HCT116 (cell line): ENCODE measurements around the gene SUPT6H. TPM values are rescaled to one million over a fixed set of nuclear protein-coding genes. Genes with fewer than 3 reads are reported as not detected.
A peak's percentile ranks its signal among the peaks of the same experiment; 100 is the strongest.

Source experiments
- ATAC-seq: fragments of 200-7000 bp; cut with Tn5 transposase; 2 replicates; pipeline ENCODE4 v1.9.1; 2020; ENCODE audit warnings: mild to moderate bottlenecking, moderate library complexity
- BruUV-seq: library from RNA; stranded (reverse); fragments of 400-500 nt; replicated peaks from 2 replicates; lab custom pipeline; 2021; lab: Mats Ljungman, UMichigan
- CTCF ChIA-PET: fragments of 300-600 bp; sonication (Branson Sonifier 250); formaldehyde crosslinking; loops from one replicate; lab custom pipeline; 2021; ENCODE audit warnings: antibody characterized with exemption; lab: Charles Lee
- POLR2A ChIA-PET: fragments of 300-600, 350-600 bp; sonication (Branson Sonifier 250); formaldehyde crosslinking; loops from one replicate; lab custom pipeline; 2021; ENCODE audit warnings: antibody characterized with exemption; lab: Charles Lee
- RAD21 ChIA-PET, 2 experiments: fragments of 300-600 bp; sonication (Branson Sonifier 250); formaldehyde crosslinking; loops; one replicate each; lab custom pipeline; 2023; ENCODE audit warnings: low total read pairs in 2 of 2; ENCODE audit not compliant: uncharacterized antibody in 2 of 2, unreplicated experiment in 2 of 2, low non-redundant PET in 1 of 2; lab: Charles Lee
- DNase-seq: peaks from one replicate; pipeline ENCODE4 v3.0.0-alpha.2; 2010; ENCODE audit warnings: low read depth, low spot score
- H2AFZ ChIP-seq: fragments of 200-600 bp; shearing (Covaris generic), sonication (generic); 2 replicates; pipeline ENCODE4 v1.6.1; 2017; ENCODE audit warnings: low read depth, mixed run types, mixed read lengths, antibody characterized with exemption, low read length; ENCODE audit not compliant: poor library complexity, severe bottlenecking
- H3K27ac ChIP-seq: 2 replicates; pipeline ENCODE4 v1.5.1; 2012; ENCODE audit warnings: low read depth, low read length
- H3K27me3 ChIP-seq: fragments of 200-600 bp; sonication (generic); 2 replicates; pipeline ENCODE4 v1.6.1; 2016; ENCODE audit warnings: mixed run types, low read length, mixed read lengths; ENCODE audit not compliant: insufficient read depth
- H3K36me3 ChIP-seq, 2 experiments: fragments of 200-500 bp in 1 of 2; fragments of 200-600 bp in 1 of 2; sonication (Bioruptor generic) in 1 of 2; sonication (generic) in 1 of 2; 2 replicates each; pipeline versions ENCODE4 v1.5.1 to v1.6.1; 2014 to 2016; ENCODE audit warnings: low read length in 2 of 2, inconsistent platforms in 1 of 2, mixed read lengths in 1 of 2, mixed run types in 1 of 2; ENCODE audit not compliant: insufficient read depth in 2 of 2, control insufficient read depth in 1 of 2
- H3K4me1 ChIP-seq, 2 experiments: fragments of 200-600 bp in 1 of 2; sonication (generic) in 1 of 2; 2 replicates each; pipeline versions ENCODE4 v1.5.1 to v1.6.1; 2012 to 2017; ENCODE audit warnings: low read length in 2 of 2, inconsistent platforms in 1 of 2, mild to moderate bottlenecking in 1 of 2, mixed read lengths in 1 of 2, mixed run types in 1 of 2, moderate library complexity in 1 of 2; ENCODE audit not compliant: insufficient read depth in 2 of 2, control insufficient read depth in 1 of 2
- H3K4me2 ChIP-seq: fragments of 200-600 bp; sonication (generic); 2 replicates; pipeline ENCODE4 v1.6.1; 2017; ENCODE audit warnings: mixed run types, low read length, mixed read lengths
- H3K4me3 ChIP-seq, 2 experiments: fragments of 200-600 bp in 1 of 2; sonication (generic) in 1 of 2; replicated peaks in 1 of 2; 2 replicates each; pipeline ENCODE4 v1.5.1; 2011 to 2016; ENCODE audit warnings: low read length in 2 of 2, control low read depth in 1 of 2, low read depth in 1 of 2, mild to moderate bottlenecking in 1 of 2, mixed read lengths in 1 of 2, mixed run types in 1 of 2
- H3K79me2 ChIP-seq: fragments of 200-600 bp; sonication (generic); 2 replicates; pipeline ENCODE4 v1.6.1; 2017; ENCODE audit warnings: mild to moderate bottlenecking, mixed run types, low read length, moderate library complexity, mixed read lengths; ENCODE audit not compliant: insufficient read depth
- H3K9ac ChIP-seq: fragments of 200-600 bp; sonication (generic); 2 replicates; pipeline ENCODE4 v1.6.1; 2016; ENCODE audit warnings: low read length, mixed read lengths
- H3K9me2 ChIP-seq: fragments of 200-600 bp; sonication (generic), shearing (Covaris generic); 2 replicates; pipeline ENCODE4 v1.6.1; 2017; ENCODE audit warnings: mixed run types, mild to moderate bottlenecking, moderate library complexity; ENCODE audit not compliant: insufficient read depth
- H3K9me3 ChIP-seq, 2 experiments: fragments of 200-500 bp in 1 of 2; fragments of 200-600 bp in 1 of 2; sonication (Bioruptor generic) in 1 of 2; sonication (generic) in 1 of 2; 2 replicates each; pipeline ENCODE4 v1.6.1; 2014 to 2017; ENCODE audit warnings: low read length in 2 of 2, mixed read lengths in 2 of 2, inconsistent platforms in 1 of 2, low read depth in 1 of 2, mild to moderate bottlenecking in 1 of 2, mixed run types in 1 of 2, moderate library complexity in 1 of 2; ENCODE audit not compliant: control insufficient read depth in 1 of 2, insufficient read depth in 1 of 2
- H4K20me1 ChIP-seq: fragments of 200-600 bp; sonication (generic), shearing (Covaris generic); 2 replicates; pipeline ENCODE4 v1.6.1; 2017; ENCODE audit warnings: mixed run types, mild to moderate bottlenecking, moderate library complexity; ENCODE audit not compliant: insufficient read depth
- CBX3 ChIP-seq: IDR thresholded peaks from 2 replicates; pipeline ENCODE4 v1.6.1; 2012; ENCODE audit warnings: low read depth
- CEBPB ChIP-seq: IDR thresholded peaks from 2 replicates; pipeline ENCODE4 v1.6.1; 2012; ENCODE audit warnings: low read depth
- ELF1 ChIP-seq: IDR thresholded peaks from 2 replicates; pipeline ENCODE4 v1.6.1; 2012; ENCODE audit warnings: low read depth, borderline replicate concordance
- EZH2phosphoT487 ChIP-seq: fragments of 200-600 bp; IDR thresholded peaks from 2 replicates; pipeline ENCODE4 v1.6.1; 2018; ENCODE audit warnings: antibody characterized with exemption, borderline replicate concordance
- FOSL1 ChIP-seq: IDR thresholded peaks from 2 replicates; pipeline ENCODE4 v1.6.1; 2012; ENCODE audit warnings: low read depth
- JUND ChIP-seq: IDR thresholded peaks from 2 replicates; pipeline ENCODE4 v1.6.1; 2012
- POLR2A ChIP-seq: IDR thresholded peaks from 2 replicates; pipeline ENCODE4 v1.7.0; 2011; ENCODE audit warnings: borderline replicate concordance; ENCODE audit not compliant: insufficient read depth, insufficient read length; ENCODE audit errors: extremely low read depth
- POLR2AphosphoS5 ChIP-seq: IDR thresholded peaks from 2 replicates; pipeline ENCODE4 v1.6.1; 2011; ENCODE audit warnings: mild to moderate bottlenecking, low read depth, low read length, moderate library complexity
- RAD21 ChIP-seq: IDR thresholded peaks from 2 replicates; pipeline ENCODE4 v1.6.1; 2012; ENCODE audit warnings: low read depth, mild to moderate bottlenecking
- SIN3A ChIP-seq: IDR thresholded peaks from 2 replicates; pipeline ENCODE4 v1.6.1; 2012; ENCODE audit warnings: low read depth
- SP1 ChIP-seq: IDR thresholded peaks from 2 replicates; pipeline ENCODE4 v1.6.1; 2012; ENCODE audit warnings: low read depth
- SRF ChIP-seq: IDR thresholded peaks from 2 replicates; pipeline ENCODE4 v1.6.1; 2012; ENCODE audit warnings: low read depth
- TCF7L2 ChIP-seq: IDR thresholded peaks from 2 replicates; pipeline ENCODE4 v1.7.0; 2011; ENCODE audit warnings: borderline replicate concordance, inconsistent platforms; ENCODE audit not compliant: insufficient read depth, insufficient read length; ENCODE audit errors: extremely low read depth
- YY1 ChIP-seq: IDR thresholded peaks from 2 replicates; pipeline ENCODE4 v1.6.1; 2011; ENCODE audit warnings: low read length, low read depth, moderate library complexity, mild to moderate bottlenecking; ENCODE audit not compliant: insufficient replicate concordance; ENCODE audit errors: extremely low read depth
- ZFX ChIP-seq: fragments of 450-650 bp; IDR thresholded peaks from 2 replicates; pipeline ENCODE4 v1.6.1; 2017
- ZNF274 ChIP-seq: fragments of 200-500 bp; sonication (Bioruptor generic); IDR thresholded peaks from 2 replicates; pipeline ENCODE4 v1.6.1; 2014; ENCODE audit warnings: mild to moderate bottlenecking, low read depth, low read length, inconsistent platforms
- intact Hi-C: fragments of 100-400 bp; cut with micrococcal nuclease; formaldehyde crosslinking; loops from 2 replicates; pipeline ENCODE4 v1.10.0; 2022
- total RNA-seq: library from RNA; stranded (reverse); gene quantifications from one replicate; pipeline ENCODE4 v1.2.1, GENCODE V29; 2021; ENCODE audit not compliant: unreplicated experiment
- TF ChIP-seq, protein P1 (sequence below): IDR thresholded peaks from 2 replicates; pipeline ENCODE4 v1.6.1; 2011; ENCODE audit warnings: mild to moderate bottlenecking, low read length, moderate library complexity; ENCODE audit not compliant: insufficient replicate concordance; ENCODE audit errors: extremely low read depth
- TF ChIP-seq, protein P2 (sequence below): IDR thresholded peaks from 2 replicates; pipeline ENCODE4 v1.6.1; 2012
- TF ChIP-seq, protein P3 (sequence below): IDR thresholded peaks from 2 replicates; pipeline ENCODE4 v1.6.1; 2012
- TF ChIP-seq, protein P4 (sequence below), 3 experiments: fragments of 200-600 bp in 1 of 3; sonication (generic) in 1 of 3; IDR thresholded peaks in 2 of 3; conservative IDR thresholded peaks in 1 of 3; 2 replicates each; pipeline ENCODE4 v1.5.1; 2012 to 2017; ENCODE audit warnings: low read depth in 2 of 3, low read length in 2 of 3, antibody characterized with exemption in 1 of 3, borderline replicate concordance in 1 of 3, control low read depth in 1 of 3, mild to moderate bottlenecking in 1 of 3, mixed read lengths in 1 of 3, mixed run types in 1 of 3, moderate library complexity in 1 of 3; ENCODE audit not compliant: insufficient read depth in 1 of 3

Gene SUPT6H
- total RNA-seq, 1 experiment from 2014 or later, result 62.1 TPM

- peaks cover 43% of the 10 kb centered on the region for H3K79me2 ChIP-seq
- H3K9ac ChIP-seq, result peak within 1 kb of the TSS; percentile 100
- POLR2A ChIA-PET, result interaction anchor here (0.7 to 11.6 kb wide), 6 partner anchors 8 to 208 kb away, joined by 4 to 149 read pairs (median 6); partner anchors contain the start of genes NEK8, PHF12, RPL23A and TLCD1
- intact Hi-C loops, result loop anchor here (1.0 kb wide), 1 partner anchor 16 kb away; no protein-coding TSS in a partner anchor
- peaks cover 34 to 50% of the 10 kb centered on the region in 2 experiments for H3K4me1 ChIP-seq
- H3K4me3 ChIP-seq, result peak within 1 kb of the TSS; percentile 97 to 100
- H3K9me2 ChIP-seq, result no peaks in the 10 kb centered on the region
- no peaks in the 10 kb centered on the region for H3K9me3 ChIP-seq
- CTCF ChIA-PET, result interaction anchor here (1.2 to 13.6 kb wide), 2 partner anchors 16 to 20 kb away, joined by 3 to 207 read pairs; partner anchors contain the start of genes NEK8 and TLCD1
- BruUV-seq, result no TSS peak
- H3K27me3 ChIP-seq, result no peaks in the 10 kb centered on the region
- H3K4me2 ChIP-seq, result peak within 1 kb of the TSS; percentile 99
- RAD21 ChIA-PET, result interaction anchor here (0.9 to 1.5 kb wide), 3 partner anchors 15 to 16 kb away, joined by 3 to 19 read pairs (median 3); partner anchors contain the start of genes NEK8 (in 1 of the 2) and TLCD1 (in 1 of the 2)
- H3K36me3 ChIP-seq, result peaks cover 13 to 30% of the 10 kb centered on the region in 2 experiments
- no peak within 1 kb of the TSS for H2AFZ ChIP-seq
- H3K27ac ChIP-seq, result peak within 1 kb of the TSS; percentile 98
- DNase-seq, result peak; percentile 79
- peaks cover 15% of the 10 kb centered on the region; the same call in 1 of the 2 replicates for H4K20me1 ChIP-seq
- ATAC-seq, result peak; percentile 75
- TF ChIP-seq, protein P1, sequence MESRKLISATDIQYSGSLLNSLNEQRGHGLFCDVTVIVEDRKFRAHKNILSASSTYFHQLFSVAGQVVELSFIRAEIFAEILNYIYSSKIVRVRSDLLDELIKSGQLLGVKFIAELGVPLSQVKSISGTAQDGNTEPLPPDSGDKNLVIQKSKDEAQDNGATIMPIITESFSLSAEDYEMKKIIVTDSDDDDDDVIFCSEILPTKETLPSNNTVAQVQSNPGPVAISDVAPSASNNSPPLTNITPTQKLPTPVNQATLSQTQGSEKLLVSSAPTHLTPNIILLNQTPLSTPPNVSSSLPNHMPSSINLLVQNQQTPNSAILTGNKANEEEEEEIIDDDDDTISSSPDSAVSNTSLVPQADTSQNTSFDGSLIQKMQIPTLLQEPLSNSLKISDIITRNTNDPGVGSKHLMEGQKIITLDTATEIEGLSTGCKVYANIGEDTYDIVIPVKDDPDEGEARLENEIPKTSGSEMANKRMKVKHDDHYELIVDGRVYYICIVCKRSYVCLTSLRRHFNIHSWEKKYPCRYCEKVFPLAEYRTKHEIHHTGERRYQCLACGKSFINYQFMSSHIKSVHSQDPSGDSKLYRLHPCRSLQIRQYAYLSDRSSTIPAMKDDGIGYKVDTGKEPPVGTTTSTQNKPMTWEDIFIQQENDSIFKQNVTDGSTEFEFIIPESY, result peak; percentile 75
- TF ChIP-seq EZH2phosphoT487, result no peak
- TF ChIP-seq, protein P2, sequence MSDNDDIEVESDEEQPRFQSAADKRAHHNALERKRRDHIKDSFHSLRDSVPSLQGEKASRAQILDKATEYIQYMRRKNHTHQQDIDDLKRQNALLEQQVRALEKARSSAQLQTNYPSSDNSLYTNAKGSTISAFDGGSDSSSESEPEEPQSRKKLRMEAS, result peak; percentile 36
- TF ChIP-seq POLR2A, result peak; percentile 97
- TF ChIP-seq ZFX, result no peak
- peak; percentile 93 for TF ChIP-seq POLR2AphosphoS5
- no peak; the same call in 1 of the 2 replicates for TF ChIP-seq JUND
- no peak for TF ChIP-seq YY1
- TF ChIP-seq TCF7L2, result peak; percentile 85
- TF ChIP-seq ZNF274, result no peak
- TF ChIP-seq, protein P3, sequence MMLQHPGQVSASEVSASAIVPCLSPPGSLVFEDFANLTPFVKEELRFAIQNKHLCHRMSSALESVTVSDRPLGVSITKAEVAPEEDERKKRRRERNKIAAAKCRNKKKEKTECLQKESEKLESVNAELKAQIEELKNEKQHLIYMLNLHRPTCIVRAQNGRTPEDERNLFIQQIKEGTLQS, result no peak
- TF ChIP-seq, protein P4, sequence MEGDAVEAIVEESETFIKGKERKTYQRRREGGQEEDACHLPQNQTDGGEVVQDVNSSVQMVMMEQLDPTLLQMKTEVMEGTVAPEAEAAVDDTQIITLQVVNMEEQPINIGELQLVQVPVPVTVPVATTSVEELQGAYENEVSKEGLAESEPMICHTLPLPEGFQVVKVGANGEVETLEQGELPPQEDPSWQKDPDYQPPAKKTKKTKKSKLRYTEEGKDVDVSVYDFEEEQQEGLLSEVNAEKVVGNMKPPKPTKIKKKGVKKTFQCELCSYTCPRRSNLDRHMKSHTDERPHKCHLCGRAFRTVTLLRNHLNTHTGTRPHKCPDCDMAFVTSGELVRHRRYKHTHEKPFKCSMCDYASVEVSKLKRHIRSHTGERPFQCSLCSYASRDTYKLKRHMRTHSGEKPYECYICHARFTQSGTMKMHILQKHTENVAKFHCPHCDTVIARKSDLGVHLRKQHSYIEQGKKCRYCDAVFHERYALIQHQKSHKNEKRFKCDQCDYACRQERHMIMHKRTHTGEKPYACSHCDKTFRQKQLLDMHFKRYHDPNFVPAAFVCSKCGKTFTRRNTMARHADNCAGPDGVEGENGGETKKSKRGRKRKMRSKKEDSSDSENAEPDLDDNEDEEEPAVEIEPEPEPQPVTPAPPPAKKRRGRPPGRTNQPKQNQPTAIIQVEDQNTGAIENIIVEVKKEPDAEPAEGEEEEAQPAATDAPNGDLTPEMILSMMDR (IDR thresholded peaks at IDR 0.05 in 2 of 3, conservative IDR thresholded peaks at IDR 0.05 in 1 of 3; ENCODE audit: borderline replicate concordance in 1 of 3, insufficient read depth in 1 of 3, low read depth in 2 of 3, low read length in 2 of 3), result 0 out of 6 replicates have a peak, but pooled peaks of 1 of the 3 experiments have one; percentile 1
- TF ChIP-seq SP1, result peak; percentile 56
- no peak for TF ChIP-seq CBX3
- no peak for TF ChIP-seq ELF1
- 0 out of 2 replicates have a peak, but pooled peaks have one; percentile 63 for TF ChIP-seq SIN3A
- TF ChIP-seq FOSL1, result no peak; the same call in 1 of the 2 replicates
- TF ChIP-seq SRF, result no peak
- no peak for TF ChIP-seq CEBPB
- no peak for TF ChIP-seq RAD21
Measured at GRCh38 chr17:28743243-28744103, 81.5 kb downstream of the SUPT6H start, which contains the start of gene TRAF4. TSS of gene TRAF4 (plus strand) at chr17:28744011. CDS start at chr17:28744113, 102 bp downstream.
